Fibroblast of lung (primary cell): ENCODE measurements around the gene PPP1R9A. TPM values are rescaled to one million over a fixed set of nuclear protein-coding genes. Genes with fewer than 3 reads are reported as not detected.

Source experiments
- DNase-seq, 2 donors: peaks; one replicate each; pipeline versions ENCODE4 v3.0.0 to v3.0.0-alpha.2; 2010; ENCODE audit warnings: low read depth in 2 of 2
- H2AFZ ChIP-seq: 2 replicates; pipeline ENCODE4 v1.5.1; 2012; ENCODE audit warnings: low read length, control low read depth, inconsistent platforms
- H3K27ac ChIP-seq: 2 replicates; pipeline ENCODE4 v1.5.1; 2011; ENCODE audit warnings: low read length, control low read depth; ENCODE audit not compliant: insufficient read depth
- H3K27me3 ChIP-seq: 2 replicates; pipeline ENCODE4 v1.5.1; 2011; ENCODE audit warnings: mild to moderate bottlenecking, low read length; ENCODE audit not compliant: control insufficient read depth, insufficient read depth
- H3K36me3 ChIP-seq: 2 replicates; pipeline ENCODE4 v1.5.1; 2011; ENCODE audit warnings: low read length; ENCODE audit not compliant: control insufficient read depth, insufficient read depth
- H3K4me1 ChIP-seq: 2 replicates; pipeline ENCODE4 v1.5.1; 2011; ENCODE audit warnings: low read length; ENCODE audit not compliant: control insufficient read depth, insufficient read depth; ENCODE audit errors: extremely low read depth
- H3K4me2 ChIP-seq: 2 replicates; pipeline ENCODE4 v1.5.1; 2011; ENCODE audit warnings: low read length, control low read depth; ENCODE audit not compliant: insufficient read depth; ENCODE audit errors: extremely low read depth
- H3K4me3 ChIP-seq, 4 experiments: fragments of 200-600 bp in 1 of 4; sonication (generic) in 1 of 4; replicated peaks in 1 of 4; 2 replicates each; pipeline ENCODE4 v1.5.1; 2011 to 2016; ENCODE audit warnings: low read length in 4 of 4, low read depth in 3 of 4, mild to moderate bottlenecking in 3 of 4, control low read depth in 2 of 4, inconsistent platforms in 1 of 4, mixed read lengths in 1 of 4; ENCODE audit not compliant: insufficient read depth in 1 of 4; ENCODE audit errors: control extremely low read depth in 1 of 4
- H3K79me2 ChIP-seq: 2 replicates; pipeline ENCODE4 v1.5.1; 2012; ENCODE audit warnings: mild to moderate bottlenecking, low read length, inconsistent platforms; ENCODE audit not compliant: control insufficient read depth, insufficient read depth
- H3K9ac ChIP-seq: 2 replicates; pipeline ENCODE4 v1.5.1; 2011; ENCODE audit warnings: mild to moderate bottlenecking, low read length, control low read depth; ENCODE audit not compliant: insufficient read depth
- H3K9me3 ChIP-seq: 2 replicates; pipeline ENCODE4 v1.5.1; 2012; ENCODE audit warnings: low read depth, low read length; ENCODE audit not compliant: control insufficient read depth, insufficient read depth
- H4K20me1 ChIP-seq: 2 replicates; pipeline ENCODE4 v1.5.1; 2011; ENCODE audit warnings: low read length; ENCODE audit not compliant: control insufficient read depth, insufficient read depth; ENCODE audit errors: extremely low read depth
- CTCF ChIP-seq, 2 donors: IDR thresholded peaks in 1 of 2; conservative IDR thresholded peaks in 1 of 2; 1 replicate in 1 of 2; 2 replicates in 1 of 2; pipeline ENCODE4 v1.5.1; 2011 to 2012; ENCODE audit warnings: low read length in 2 of 2, control low read depth in 1 of 2, inconsistent platforms in 1 of 2, low read depth in 1 of 2, mild to moderate bottlenecking in 1 of 2
- EZH2 ChIP-seq: IDR thresholded peaks from 2 replicates; pipeline ENCODE4 v1.5.1; 2012; ENCODE audit warnings: low read length, control low read depth, mild to moderate bottlenecking; ENCODE audit errors: missing control alignments
- polyA plus RNA-seq, 2 donors: library from polyadenylated mRNA; depleted of rRNA in 1 of 2; stranded (reverse) in 1 of 2; unstranded in 1 of 2; fragments of >200 nt; gene quantifications; 2 replicates each; pipeline ENCODE4 v1.2.1, GENCODE V29; 2011 to 2012; ENCODE audit warnings: missing spikeins in 1 of 2
- total RNA-seq: library from RNA; depleted of rRNA; stranded (reverse); fragments of >200 nt; gene quantifications from 2 replicates; pipeline ENCODE4 v1.2.1, GENCODE V29; 2014

Gene PPP1R9A
- total and polyA plus RNA-seq, 2 donors (not counting 1 experiment from before 2014, with no cell fraction given), result 0.68 to 3.3 TPM

GRCh38 chr7:95286096-95286495 lies 378.7 kb downstream of the PPP1R9A start:
- DNase-seq, result no peak
- Histone ChIP-seq H3K9me3 (no peaks in the 10 kb centered on the region), H3K4me1 (no peaks in the 10 kb centered on the region), H4K20me1 (no peaks in the 10 kb centered on the region), H3K4me2 (no peak overlapping the region), H3K4me3 (no peak overlapping the region), H3K27me3 (no peaks in the 10 kb centered on the region), H3K27ac (no peak overlapping the region), H2AFZ (no peak overlapping the region), H3K79me2 (no peaks in the 10 kb centered on the region), H3K36me3 (no peaks in the 10 kb centered on the region), H3K9ac (no peak overlapping the region)
- TF ChIP-seq CTCF (conservative IDR thresholded peaks at IDR 0.05 in 1 of 2, IDR thresholded peaks at IDR 0.05 in 1 of 2; ENCODE audit: low read depth in 1 of 2, low read length in 2 of 2) (no peak), EZH2 (no peak)

GRCh38 chr7:95290166-95290830 lies 382.9 kb downstream of the PPP1R9A start:
- H3K4me2 ChIP-seq, result no peak overlapping the region
- H3K9me3 ChIP-seq, result no peaks in the 10 kb centered on the region
- no peak for DNase-seq
- H4K20me1 ChIP-seq, result no peaks in the 10 kb centered on the region
- no peaks in the 10 kb centered on the region for H3K36me3 ChIP-seq
- no peak overlapping the region for H3K4me3 ChIP-seq
- H3K27me3 ChIP-seq, result no peaks in the 10 kb centered on the region
- no peak overlapping the region for H2AFZ ChIP-seq
- TF ChIP-seq EZH2 (no peak), CTCF (conservative IDR thresholded peaks at IDR 0.05 in 1 of 2, IDR thresholded peaks at IDR 0.05 in 1 of 2; ENCODE audit: low read depth in 1 of 2, low read length in 2 of 2) (no peak)
- H3K9ac ChIP-seq, result no peak overlapping the region
- H3K4me1 ChIP-seq, result no peaks in the 10 kb centered on the region
- H3K27ac ChIP-seq, result no peak overlapping the region
- H3K79me2 ChIP-seq, result no peaks in the 10 kb centered on the region

GRCh38 chr7:95295397-95295796 lies 388.0 kb downstream of the PPP1R9A start:
- Histone ChIP-seq H2AFZ (no peak overlapping the region), H4K20me1 (no peaks in the 10 kb centered on the region)

More at GRCh38 chr7:95295397-95295796, 388.0 kb downstream of the PPP1R9A start:
- no peaks in the 10 kb centered on the region for H3K36me3 ChIP-seq
- no peak overlapping the region for H3K4me2 ChIP-seq
- H3K9ac ChIP-seq, result no peak overlapping the region
- H3K27me3 ChIP-seq, result no peaks in the 10 kb centered on the region
- no peaks in the 10 kb centered on the region for H3K79me2 ChIP-seq
- no peak overlapping the region for H3K4me3 ChIP-seq
- no peaks in the 10 kb centered on the region for H3K4me1 ChIP-seq
- no peak overlapping the region for H3K27ac ChIP-seq
- H3K9me3 ChIP-seq, result no peaks in the 10 kb centered on the region
- TF ChIP-seq CTCF (conservative IDR thresholded peaks at IDR 0.05 in 1 of 2, IDR thresholded peaks at IDR 0.05 in 1 of 2; ENCODE audit: low read depth in 1 of 2, low read length in 2 of 2), result no peak
- TF ChIP-seq EZH2, result no peak
- DNase-seq, result no peak
